Suprapubic skin (tissue), 4 donors: ENCODE results near the gene MEX3A.

Experiments
- CTCF ChIP-seq, 2 donors: fragments of 200-600 bp in 1 of 2; fragments of 450-650 bp in 1 of 2; sonication (generic) in 1 of 2; IDR thresholded peaks; one replicate each; pipeline ENCODE4 v1.5.1; 2016 to 2019; ENCODE audit warnings: antibody characterized with exemption in 2 of 2, mild to moderate bottlenecking in 1 of 2, moderate library complexity in 1 of 2
- EP300 ChIP-seq: sonication (generic); formaldehyde crosslinking; IDR thresholded peaks from one replicate; pipeline ENCODE4 v1.6.1; 2017; ENCODE audit warnings: antibody characterized with exemption
- POLR2A ChIP-seq, 2 donors: fragments of 450-650 bp; IDR thresholded peaks; one replicate each; pipeline ENCODE4 v1.6.1; 2017; ENCODE audit warnings: antibody characterized with exemption in 2 of 2, mild to moderate bottlenecking in 2 of 2, moderate library complexity in 2 of 2
- POLR2AphosphoS5 ChIP-seq, 3 donors: sonication (generic); formaldehyde crosslinking; IDR thresholded peaks; one replicate each; pipeline ENCODE4 v1.6.1; 2017; ENCODE audit warnings: antibody characterized with exemption in 3 of 3

- no peak for TF ChIP-seq CTCF (IDR thresholded peaks at IDR 0.05)
- no peak for TF ChIP-seq POLR2A (IDR thresholded peaks at IDR 0.05)
- no peak for TF ChIP-seq EP300
- no peak for TF ChIP-seq POLR2AphosphoS5 (IDR thresholded peaks at IDR 0.05)
Observed at GRCh38 chr1:156074661-156075060, 7.6 kb downstream of the MEX3A start.
